ENCODE measurements around the gene TMEM247.

Gene TMEM247

DNA sequence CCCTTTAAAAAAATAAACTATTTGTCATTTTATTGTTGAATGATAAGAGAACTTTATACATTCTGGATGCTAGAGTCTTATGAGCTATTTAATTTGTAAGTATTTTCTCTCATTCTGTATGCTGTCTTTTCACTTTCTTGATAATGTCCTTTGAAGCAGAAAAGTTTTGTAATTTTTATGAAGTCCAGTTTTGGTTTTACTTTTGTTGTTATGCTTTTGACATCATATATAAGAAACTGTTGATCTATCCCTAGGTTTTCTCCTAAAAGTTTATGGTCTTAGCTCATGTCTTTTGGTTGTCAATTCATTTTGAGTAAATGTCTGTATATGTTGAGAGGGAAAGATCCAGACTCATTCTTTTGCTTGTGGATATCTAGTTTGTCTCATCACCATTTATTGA, 52.5 kb downstream of the TMEM247 start:
- Histone ChIP-seq H3K27ac (ENCODE audit: low read depth, low read length) (no peak overlapping the region), H3K36me3 (ENCODE audit: insufficient read depth, low read length) (0 out of 2 replicates have a peak, but pooled peaks cover 4% of the 10 kb centered on the region), H3K27me3 (ENCODE audit: insufficient read depth, low read length) (no peaks in the 10 kb centered on the region), H3K4me1 (ENCODE audit: control insufficient read depth, insufficient read depth, low read length, unreplicated experiment) (no peaks in the 10 kb centered on the region), H3K79me2 (ENCODE audit: control insufficient read depth, insufficient read depth, low read length, unreplicated experiment) (no peaks in the 10 kb centered on the region), H2AFZ (ENCODE audit: low read length, unreplicated experiment) (no peak overlapping the region), H3K4me3 (ENCODE audit: low read depth, low read length) (no peak overlapping the region)

Measured in ACC112 (cell line).